Hematopoietic multipotent progenitor cell treated with erythropoietin and hydrocortisone succinate and interleukin-3 and kit ligand, for 6 days (in vitro differentiated cells): ENCODE measurements around the gene BIRC5.

Source experiments
- DNase-seq: peaks from one replicate; pipeline ENCODE4 v3.0.0-alpha.2; 2015

BIRC5 gene

DNA sequence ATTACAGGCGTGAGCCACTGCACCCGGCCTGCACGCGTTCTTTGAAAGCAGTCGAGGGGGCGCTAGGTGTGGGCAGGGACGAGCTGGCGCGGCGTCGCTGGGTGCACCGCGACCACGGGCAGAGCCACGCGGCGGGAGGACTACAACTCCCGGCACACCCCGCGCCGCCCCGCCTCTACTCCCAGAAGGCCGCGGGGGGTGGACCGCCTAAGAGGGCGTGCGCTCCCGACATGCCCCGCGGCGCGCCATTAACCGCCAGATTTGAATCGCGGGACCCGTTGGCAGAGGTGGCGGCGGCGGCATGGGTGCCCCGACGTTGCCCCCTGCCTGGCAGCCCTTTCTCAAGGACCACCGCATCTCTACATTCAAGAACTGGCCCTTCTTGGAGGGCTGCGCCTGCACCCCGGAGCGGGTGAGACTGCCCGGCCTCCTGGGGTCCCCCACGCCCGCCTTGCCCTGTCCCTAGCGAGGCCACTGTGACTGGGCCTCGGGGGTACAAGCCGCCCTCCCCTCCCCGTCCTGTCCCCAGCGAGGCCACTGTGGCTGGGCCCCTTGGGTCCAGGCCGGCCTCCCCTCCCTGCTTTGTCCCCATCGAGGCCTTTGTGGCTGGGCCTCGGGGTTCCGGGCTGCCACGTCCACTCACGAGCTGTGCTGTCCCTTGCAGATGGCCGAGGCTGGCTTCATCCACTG is at the start of gene BIRC5:
TSS of gene BIRC5 (plus strand) at position 238 of the 690 bp plus-strand sequence. CDS start at position 302, 64 bp downstream.
- peak; percentile 97 for DNase-seq

DNA sequence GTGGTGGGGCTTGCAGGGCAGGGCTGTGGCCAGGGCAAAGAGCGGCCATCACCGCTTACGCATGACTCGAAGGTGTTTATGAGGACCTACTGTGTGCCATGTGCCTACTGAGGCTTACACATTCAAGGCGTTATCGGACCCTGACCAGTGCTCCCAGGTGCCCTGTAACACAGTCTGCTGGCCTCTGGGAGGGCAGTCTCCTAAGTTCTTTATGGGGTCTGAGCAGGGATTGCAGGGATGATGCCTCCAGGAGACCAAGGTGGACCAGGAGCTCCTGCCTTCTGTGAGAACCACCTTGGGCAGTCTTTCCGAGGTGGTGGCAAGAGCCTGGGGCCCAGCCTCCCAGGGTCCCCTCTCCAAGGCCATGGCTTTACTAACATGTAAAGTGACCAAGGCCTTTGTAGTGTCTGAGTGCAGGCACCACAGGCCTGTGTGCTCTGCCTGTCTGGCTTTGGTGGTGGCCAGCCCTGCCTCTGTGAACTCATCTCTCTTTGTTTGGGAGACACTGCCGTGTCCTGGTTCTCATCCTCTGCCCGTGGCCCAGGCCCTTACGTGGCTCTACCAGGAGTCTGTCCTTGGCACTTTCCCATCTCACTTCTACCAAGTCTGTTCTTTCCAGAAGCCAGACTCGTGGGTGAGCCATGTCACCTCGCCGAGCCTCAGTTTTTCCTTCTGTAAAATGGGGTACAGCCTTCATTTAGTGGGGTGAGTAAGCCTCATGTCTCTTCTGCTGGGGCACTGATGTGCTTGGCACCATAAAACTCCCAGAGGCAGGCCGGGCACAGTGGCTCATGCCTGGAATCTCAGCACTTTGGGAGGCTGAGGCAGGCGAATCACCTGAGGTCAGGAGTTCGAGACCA is 49.1 kb upstream of the BIRC5 start:
- DNase-seq, result no peak

DNA sequence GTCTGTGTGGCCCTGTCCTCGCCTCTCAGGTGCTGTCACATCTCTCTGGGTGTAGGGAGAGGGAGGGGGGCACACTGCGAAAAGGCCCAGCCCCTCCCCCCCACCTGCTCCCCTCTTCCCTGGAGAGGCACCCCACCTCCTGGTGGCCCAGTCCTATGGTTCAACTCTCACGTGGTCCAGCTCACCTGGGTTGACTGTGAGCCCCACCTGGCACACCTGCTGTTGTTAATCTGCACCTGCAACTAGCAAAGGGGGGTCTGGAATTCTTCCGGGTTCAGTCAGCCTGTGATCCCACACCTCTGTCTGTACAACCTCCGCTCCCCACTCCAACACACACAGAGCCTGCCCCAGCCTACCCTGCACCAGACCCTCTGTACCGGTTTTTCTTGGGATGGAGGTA is 47.6 kb upstream of the BIRC5 start:
- DNase-seq, result no peak

DNA sequence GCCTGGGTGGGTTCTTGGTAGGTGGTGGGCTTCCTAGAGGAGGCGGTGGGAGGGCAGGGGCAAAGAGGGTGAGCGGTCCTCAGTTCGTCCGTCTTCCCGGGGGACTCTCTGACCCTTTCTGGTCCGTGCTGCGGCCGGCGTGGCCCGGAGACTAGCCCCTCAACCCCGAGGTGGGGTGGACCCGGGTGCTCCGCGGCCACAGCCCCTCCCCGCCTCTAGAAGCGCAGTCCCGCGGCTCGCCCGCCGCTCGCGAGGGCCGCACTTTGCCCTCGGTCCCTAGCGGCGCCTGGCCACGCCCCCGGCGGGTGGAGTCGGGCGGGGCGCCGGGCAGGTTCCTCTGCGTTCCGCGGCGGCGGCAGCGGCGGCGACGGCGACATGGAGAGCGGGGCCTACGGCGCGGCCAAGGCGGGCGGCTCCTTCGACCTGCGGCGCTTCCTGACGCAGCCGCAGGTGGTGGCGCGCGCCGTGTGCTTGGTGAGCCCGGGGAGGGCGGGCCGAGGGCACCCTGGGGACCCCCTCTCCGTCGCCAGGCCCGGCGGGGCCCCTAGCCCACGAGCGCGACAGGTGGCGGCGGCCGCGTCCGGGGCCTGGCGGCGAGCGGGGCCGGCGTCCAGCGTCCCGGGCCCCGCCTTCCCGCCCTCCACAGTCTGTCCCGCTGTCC is 45.7 kb upstream of the BIRC5 start, which contains the start of gene SYNGR2:
TSS of gene SYNGR2 (plus strand) at position 340 of the 661 bp plus-strand sequence. CDS start at position 376, 36 bp downstream.
- DNase-seq, result peak; percentile 91

DNA sequence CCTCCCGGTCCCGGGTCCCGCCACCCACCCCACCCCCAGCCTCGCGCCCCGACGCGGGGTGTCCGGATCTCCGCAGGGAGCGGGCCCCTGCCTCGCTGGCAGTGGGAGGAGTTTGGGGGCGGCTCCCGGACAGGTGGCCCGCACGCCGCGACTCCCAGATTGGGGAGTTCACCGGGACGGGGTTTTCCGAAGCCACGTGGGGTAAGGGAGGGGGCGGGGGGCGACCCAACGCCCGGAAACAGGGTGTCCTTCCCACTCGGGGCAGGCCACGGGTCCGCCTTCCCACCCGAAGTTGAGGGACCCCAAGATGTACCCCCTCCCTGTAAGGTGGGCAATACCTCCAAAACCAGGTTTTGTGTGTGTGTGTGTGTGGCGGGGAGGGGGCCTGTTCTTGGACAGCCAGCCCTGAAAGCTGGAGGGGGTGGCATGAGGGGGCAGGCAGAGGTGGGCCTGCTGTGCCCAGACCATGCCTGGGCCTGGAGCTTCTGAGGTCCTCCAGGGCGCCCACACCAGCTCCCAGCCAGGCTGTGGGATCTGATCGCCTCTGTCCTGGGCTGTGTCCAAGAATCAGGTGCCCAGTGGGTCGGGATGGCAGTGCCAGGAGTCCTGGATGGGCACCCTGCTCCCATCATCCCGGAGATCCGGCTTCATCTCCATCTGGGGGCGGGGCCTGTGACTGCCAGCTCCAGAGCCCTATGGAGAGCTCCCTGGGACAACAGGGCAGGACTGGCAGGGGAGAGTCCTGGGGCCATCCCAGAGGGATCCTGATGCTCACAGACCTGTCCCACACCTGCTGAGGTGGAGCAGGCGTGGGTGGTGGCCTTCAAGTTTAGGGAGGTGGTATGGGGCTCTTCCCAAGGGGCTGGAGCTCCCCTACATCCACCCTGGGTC is 44.9 kb upstream of the BIRC5 start:
- no peak for DNase-seq

DNA sequence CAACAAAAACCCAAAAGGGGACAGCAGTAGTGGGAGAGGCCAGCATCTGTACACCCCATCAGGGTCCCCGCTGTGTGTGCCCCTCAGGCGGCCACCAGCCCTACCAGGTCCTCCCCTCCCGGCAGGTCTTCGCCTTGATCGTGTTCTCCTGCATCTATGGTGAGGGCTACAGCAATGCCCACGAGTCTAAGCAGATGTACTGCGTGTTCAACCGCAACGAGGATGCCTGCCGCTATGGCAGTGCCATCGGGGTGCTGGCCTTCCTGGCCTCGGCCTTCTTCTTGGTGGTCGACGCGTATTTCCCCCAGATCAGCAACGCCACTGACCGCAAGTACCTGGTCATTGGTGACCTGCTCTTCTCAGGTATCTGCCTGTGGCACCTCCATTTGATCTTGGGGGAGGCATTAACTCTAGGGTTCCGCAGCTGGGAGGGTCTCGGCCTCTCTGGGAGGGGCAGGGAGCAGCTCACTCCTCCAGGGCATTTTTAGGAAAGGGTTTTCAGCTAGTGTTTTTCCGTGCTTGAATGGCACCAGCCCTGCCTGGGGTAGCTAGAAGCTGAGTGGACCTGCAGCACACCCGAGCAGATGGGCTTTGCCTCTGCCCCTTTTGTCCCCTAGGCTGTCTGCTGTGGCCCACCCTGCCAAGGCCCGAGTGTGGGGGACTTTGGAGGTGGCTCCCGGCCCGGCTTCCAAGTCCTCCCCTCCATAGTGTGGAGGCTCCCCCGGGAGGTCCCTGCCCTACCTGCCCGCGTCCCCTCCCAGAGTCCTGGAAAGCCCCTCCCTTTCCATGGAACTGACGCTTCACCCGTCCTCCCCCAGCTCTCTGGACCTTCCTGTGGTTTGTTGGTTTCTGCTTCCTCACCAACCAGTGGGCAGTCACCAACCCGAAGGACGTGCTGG is 43.1 kb upstream of the BIRC5 start:
- no peak for DNase-seq

DNA sequence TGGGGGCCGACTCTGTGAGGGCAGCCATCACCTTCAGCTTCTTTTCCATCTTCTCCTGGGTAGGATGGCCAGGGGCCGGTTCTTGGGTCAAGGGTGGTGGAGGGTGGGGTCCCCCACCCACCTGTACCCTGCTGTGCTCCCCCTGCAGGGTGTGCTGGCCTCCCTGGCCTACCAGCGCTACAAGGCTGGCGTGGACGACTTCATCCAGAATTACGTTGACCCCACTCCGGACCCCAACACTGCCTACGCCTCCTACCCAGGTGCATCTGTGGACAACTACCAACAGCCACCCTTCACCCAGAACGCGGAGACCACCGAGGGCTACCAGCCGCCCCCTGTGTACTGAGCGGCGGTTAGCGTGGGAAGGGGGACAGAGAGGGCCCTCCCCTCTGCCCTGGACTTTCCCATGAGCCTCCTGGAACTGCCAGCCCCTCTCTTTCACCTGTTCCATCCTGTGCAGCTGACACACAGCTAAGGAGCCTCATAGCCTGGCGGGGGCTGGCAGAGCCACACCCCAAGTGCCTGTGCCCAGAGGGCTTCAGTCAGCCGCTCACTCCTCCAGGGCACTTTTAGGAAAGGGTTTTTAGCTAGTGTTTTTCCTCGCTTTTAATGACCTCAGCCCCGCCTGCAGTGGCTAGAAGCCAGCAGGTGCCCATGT is 42.3 kb upstream of the BIRC5 start:
- peak; percentile 42 for DNase-seq

DNA sequence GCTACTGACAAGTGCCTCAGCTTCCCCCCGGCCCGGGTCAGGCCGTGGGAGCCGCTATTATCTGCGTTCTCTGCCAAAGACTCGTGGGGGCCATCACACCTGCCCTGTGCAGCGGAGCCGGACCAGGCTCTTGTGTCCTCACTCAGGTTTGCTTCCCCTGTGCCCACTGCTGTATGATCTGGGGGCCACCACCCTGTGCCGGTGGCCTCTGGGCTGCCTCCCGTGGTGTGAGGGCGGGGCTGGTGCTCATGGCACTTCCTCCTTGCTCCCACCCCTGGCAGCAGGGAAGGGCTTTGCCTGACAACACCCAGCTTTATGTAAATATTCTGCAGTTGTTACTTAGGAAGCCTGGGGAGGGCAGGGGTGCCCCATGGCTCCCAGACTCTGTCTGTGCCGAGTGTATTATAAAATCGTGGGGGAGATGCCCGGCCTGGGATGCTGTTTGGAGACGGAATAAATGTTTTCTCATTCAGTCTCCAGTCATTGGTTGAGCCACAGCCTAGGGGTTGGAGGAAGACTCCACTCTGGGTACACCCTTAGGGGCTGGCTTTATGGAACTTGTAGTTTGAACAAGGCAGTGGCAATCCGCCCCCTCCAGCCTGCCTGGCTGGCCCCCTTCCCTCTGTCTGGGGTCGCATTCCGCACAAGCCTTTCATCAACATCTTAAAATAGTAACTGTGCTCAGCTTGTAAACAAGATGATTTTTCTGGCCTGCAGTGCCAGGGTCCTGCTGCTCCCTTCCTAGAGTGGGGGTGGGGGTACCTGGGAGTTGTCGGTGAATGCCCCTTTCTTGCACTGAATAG is 41.6 kb upstream of the BIRC5 start:
- peak; percentile 74 for DNase-seq

DNA sequence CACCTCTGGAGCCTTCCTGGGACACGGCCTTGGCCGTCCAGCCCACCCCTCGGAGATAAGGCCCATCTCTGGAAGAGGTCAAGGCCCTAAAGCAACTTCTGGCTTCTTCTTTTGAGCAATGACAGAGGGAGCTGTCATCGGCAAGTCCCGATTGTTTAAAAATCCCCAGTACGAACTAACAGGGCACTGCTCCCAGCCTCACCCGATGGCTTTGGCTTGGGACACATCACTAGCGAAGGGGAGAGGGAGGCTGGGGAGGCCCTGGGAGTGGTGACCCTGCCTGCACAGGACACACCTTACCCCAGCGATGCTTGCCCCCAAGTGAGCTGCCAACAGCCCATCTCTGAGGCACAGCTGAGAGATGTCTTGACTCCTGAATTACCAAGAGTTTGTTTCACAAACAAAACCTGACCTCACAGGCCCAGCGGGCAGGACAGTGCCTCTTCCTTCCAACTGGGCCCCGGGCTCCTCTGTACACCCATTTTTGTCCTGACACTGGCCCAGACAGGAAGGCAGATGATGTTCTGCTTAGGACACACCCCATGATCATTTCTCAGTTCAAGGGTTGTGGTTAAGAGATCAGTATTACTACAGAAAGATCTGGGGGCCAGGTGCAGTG is 40.8 kb upstream of the BIRC5 start:
- no peak for DNase-seq

DNA sequence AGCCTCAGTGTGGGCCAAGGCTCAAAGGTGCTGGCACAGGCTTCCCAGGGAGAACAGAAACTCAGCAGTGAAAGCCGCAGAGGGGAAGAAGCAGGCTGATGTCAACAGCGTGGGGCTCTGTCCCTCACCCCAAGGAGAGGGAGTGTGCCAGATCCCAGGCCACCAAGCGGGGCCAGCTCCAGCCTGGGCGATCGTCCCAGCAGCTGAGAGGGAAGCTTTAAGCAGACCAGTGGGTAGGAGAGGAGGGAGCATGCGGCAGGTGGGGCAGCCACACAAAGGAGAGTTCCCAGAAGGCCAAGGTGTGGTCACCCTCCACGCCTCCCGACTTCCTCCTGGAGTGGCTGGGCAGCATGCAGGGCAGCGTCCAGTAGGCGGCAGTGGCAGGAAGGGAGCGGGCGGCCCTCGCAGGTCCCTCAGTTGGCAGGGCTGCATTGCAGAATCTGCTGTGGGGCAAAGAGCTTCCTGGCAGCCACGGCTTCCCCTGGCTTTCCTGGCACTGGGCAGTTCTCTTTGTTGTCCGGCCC is 39.6 kb upstream of the BIRC5 start:
- no peak for DNase-seq

DNA sequence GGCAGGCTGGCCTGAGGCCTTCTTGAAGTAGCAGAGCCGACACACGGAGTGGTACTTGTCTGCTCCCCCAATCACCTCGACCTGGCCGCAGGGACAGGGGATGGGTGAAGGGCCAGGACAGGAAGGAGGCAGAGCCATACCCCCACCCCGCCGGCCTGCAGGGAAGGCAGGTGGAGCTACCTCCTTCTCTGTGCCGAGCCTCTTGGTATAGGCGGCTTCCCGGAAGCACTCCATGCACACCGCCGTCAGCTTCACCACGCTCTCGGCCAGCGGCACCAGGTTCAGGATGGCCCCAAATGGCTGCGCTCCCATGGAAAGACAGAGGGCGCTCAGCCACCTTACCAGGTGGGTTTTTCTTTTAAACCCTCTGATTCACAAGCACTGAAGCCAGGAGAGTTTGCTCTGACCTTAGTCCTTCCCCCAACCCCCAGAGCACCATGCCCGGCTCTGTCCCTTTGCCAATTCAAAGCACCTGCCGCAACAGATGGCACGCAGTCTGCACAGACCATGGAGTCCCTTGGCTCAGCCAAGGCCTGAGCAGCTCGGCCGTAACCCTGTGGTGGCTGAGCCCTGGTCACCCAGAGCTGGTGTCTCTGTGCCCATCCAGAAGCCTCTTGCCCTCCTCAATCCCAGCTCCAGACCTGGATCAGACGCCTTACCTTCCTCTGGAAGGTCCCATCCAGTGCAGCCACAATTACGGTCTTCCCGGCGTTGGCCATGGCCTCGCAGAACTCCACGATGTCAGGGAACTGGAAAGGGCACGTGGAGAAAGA is 39.0 kb upstream of the BIRC5 start:
- DNase-seq, result no peak

DNA sequence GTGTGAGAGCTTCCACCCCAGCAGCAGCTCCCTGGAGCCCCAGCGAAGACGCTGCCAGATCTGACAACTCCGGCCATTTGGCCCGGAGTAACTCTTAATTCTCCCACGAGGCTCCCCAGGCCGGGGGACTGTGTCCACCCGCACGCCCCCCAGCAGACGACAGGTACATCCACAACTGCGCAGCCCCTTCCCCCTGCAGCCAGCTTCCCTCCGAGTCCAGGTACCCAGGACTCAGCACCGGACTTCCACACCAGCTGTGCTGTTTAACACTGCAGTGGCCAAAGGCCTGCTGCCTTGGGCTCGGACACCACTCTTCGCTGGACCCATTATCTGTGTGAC is 38.4 kb upstream of the BIRC5 start:
- DNase-seq, result no peak

DNA sequence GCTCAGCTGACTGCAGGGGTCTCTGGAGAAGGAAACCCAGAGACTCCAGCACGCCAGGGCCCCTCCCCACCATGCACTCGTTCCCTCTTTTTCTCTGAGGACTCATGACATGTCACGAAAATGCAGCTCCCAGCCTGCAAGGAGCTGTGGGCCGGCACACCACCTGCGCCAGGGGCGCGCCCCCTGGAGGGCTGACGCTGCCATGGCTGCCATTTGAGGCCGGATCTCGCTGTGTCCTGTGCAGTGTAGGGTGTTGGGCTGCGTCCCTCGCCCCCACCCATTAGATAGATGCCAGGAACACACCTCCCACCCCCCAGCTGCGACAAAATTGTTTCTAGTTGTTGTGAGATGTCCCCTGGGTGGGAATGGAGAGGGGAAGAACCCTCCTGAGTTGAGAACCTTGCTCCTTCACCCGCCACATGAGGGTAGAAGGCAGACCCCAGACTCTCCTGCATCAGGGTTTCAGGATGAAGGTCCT is 37.5 kb upstream of the BIRC5 start:
- DNase-seq, result peak; percentile 83

DNA sequence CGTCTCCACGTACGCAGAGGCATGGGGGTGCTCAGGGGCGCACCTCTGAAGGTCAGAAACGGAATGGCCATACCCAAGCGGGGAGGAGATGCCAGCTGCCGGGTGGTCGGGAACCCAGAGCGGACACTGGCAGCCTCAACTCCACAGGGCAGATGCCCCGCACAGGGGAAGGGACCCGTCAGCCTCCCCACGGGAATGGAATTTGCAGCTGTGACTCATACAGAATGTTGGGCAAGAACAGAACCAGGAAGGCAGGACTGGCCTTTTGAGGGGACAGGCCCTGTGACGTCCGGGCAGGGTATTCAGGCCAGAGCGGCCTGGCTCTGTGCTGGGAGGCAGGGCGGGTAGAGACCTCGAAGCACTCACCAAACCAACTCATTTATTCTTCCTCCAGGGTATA is 34.7 kb upstream of the BIRC5 start:
- DNase-seq, result no peak

DNA sequence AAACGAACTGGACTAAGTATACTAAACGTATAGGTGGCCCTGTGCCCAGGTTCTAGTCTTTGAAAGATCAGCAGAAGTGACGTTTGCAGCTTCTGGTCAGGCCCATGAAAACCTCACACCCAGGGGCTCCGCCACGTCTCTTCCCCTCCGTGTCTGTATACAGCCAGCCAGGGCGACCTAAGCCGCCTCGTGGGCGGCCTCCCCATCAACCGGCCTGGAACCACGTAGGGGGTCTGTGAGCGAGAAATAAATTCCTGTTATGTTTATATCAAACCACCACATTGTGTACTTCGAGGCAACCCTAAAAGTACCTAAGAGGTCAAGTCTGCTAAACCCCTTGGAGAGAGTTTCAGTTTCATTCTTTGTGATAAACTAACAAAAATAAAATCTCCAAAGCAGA is 34.0 kb upstream of the BIRC5 start:
- no peak for DNase-seq

DNA sequence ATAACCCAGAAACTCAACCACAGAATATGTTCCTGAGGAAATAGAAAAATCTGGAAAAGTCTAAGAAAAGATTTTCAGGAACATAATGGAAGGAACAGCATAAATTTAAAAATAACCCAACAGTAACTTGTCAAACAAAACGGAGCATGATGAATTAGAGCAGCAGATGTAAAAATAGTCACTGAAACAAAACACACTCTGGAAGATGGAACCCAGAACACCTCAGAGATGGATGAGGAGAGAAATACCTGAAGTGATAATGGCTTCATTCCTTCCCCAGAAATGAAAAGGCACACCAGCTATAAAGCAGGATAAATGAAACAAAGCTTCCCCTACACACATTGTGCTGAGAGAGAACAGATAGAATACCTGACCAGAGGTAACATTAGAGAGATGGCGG is 33.5 kb upstream of the BIRC5 start:
- no peak for DNase-seq

DNA sequence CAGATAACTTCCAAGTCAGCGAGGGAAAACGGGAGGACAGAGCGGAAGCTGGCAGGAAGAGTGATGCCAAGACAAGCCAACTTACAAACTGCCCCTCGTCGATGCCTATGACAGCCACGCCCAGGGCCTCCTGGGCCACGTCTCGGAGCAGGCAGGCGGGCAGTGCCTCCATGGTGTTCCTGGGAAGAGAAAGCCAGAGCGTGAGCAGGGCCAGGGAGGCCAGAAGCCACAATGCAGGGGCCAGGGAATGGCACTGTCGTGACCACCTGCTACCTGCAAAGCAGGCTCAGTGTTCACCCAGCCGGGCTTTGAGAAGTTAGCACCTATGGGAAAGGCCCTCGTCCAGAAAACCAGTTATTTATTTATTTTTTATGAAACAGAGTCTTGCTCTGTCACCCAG is 31.5 kb upstream of the BIRC5 start:
- DNase-seq, result no peak

DNA sequence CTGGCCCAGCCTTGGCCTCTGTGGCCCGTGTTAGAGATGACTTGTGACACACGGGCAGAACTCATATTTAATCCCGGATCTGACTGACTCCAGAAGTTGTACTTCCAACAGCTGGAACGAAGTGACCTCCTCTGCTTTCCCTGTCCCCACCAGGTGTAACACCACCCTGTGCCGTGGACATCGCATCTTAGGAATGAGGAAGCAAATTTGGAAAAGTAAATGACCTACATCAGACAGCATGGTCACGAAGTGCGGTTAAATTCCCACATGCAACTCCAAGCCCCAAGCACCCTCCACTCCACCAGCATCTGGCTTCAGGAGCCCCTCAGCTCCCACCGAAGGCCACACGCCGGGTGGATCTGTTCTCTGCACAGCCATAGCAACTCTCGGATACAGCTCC is 30.1 kb upstream of the BIRC5 start:
- no peak for DNase-seq

DNA sequence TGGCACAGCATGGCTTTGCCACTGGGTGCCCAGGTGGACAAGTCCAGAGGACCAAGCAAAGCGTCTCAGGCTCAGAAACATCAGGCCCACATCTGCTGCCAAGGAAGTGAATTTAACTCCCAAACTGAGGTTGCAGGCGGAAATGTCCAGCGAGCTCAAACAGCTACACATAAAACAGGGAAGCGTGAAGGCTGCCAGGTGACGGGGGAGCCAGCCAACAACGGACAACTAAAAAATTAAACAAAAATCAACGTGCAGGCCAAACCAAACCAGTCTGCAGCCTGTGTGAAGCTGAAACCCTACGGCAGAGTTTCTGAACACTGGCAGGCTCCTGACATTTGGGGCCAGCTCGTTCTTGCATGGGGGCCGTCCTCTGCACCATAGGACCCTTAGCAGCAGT is 29.7 kb upstream of the BIRC5 start:
- no peak for DNase-seq
